H9 (cell line): Measurements from ENCODE around the gene WNT3A. TPM values are rescaled to one million over a fixed set of nuclear protein-coding genes. Genes with fewer than 3 reads are reported as not detected.
A peak's percentile ranks its signal among the peaks of the same experiment; 100 is the strongest.
"Not testable (repeated sequence)": the region's sequence is repeated elsewhere in the genome, so short reads cannot be mapped to it uniquely, and the experiment has no call there.

Experiments used
- DNase-seq: peaks from one replicate; pipeline ENCODE4 v3.0.0-alpha.2; 2017
- H2AFZ ChIP-seq: one replicate; pipeline ENCODE4 v1.6.1; 2013; ENCODE audit warnings: mild to moderate bottlenecking, low read length, control low read depth, moderate library complexity
- H2AK5ac ChIP-seq: 2 replicates; pipeline ENCODE4 v1.6.1; 2013; ENCODE audit warnings: low read length, control low read depth, mixed read lengths; ENCODE audit not compliant: insufficient read length
- H2BK120ac ChIP-seq: one replicate; pipeline ENCODE4 v1.6.1; 2013; ENCODE audit warnings: low read depth, mild to moderate bottlenecking, low read length, control low read depth, inconsistent platforms; ENCODE audit not compliant: poor library complexity, severe bottlenecking
- H2BK12ac ChIP-seq: 2 replicates; pipeline ENCODE4 v1.6.1; 2013; ENCODE audit warnings: low read length, control low read depth, mixed read lengths, low read depth; ENCODE audit not compliant: insufficient read length
- H2BK15ac ChIP-seq: 2 replicates; pipeline ENCODE4 v1.6.1; 2013; ENCODE audit warnings: low read depth, low read length, control low read depth
- H2BK20ac ChIP-seq: one replicate; pipeline ENCODE4 v1.6.1; 2013; ENCODE audit warnings: low read depth, mild to moderate bottlenecking, low read length, control low read depth, inconsistent platforms; ENCODE audit not compliant: poor library complexity, severe bottlenecking
- H2BK5ac ChIP-seq: 2 replicates; pipeline ENCODE4 v1.6.1; 2013; ENCODE audit warnings: low read length, control low read depth, mixed read lengths; ENCODE audit not compliant: insufficient read length
- H3K14ac ChIP-seq: 2 replicates; pipeline ENCODE4 v1.6.1; 2013; ENCODE audit warnings: low read length, control low read depth; ENCODE audit not compliant: insufficient read depth
- H3K18ac ChIP-seq: 2 replicates; pipeline ENCODE4 v1.6.1; 2013; ENCODE audit warnings: low read depth, mild to moderate bottlenecking, mixed read lengths, low read length, control low read depth; ENCODE audit not compliant: insufficient read length
- H3K23ac ChIP-seq: 2 replicates; pipeline ENCODE4 v1.6.1; 2013; ENCODE audit warnings: low read length, control low read depth, mixed read lengths, low read depth; ENCODE audit not compliant: insufficient read length
- H3K23me2 ChIP-seq: 2 replicates; pipeline ENCODE4 v1.6.1; 2013; ENCODE audit warnings: low read depth, mild to moderate bottlenecking, mixed read lengths, low read length, control low read depth; ENCODE audit not compliant: insufficient read length, poor library complexity, severe bottlenecking
- H3K27ac ChIP-seq: 2 replicates; pipeline ENCODE4 v1.5.1; 2013; ENCODE audit warnings: low read length, control low read depth, mixed read lengths, low read depth; ENCODE audit not compliant: insufficient read length
- H3K27me3 ChIP-seq: 2 replicates; pipeline ENCODE4 v1.6.1; 2013; ENCODE audit warnings: low read length, control low read depth, inconsistent platforms; ENCODE audit not compliant: insufficient read depth
- H3K4ac ChIP-seq: 2 replicates; pipeline ENCODE4 v1.6.1; 2013; ENCODE audit warnings: low read depth, mild to moderate bottlenecking, control low read depth, inconsistent platforms, low read length, moderate library complexity
- H3K4me1 ChIP-seq: 2 replicates; pipeline ENCODE4 v1.6.1; 2013; ENCODE audit warnings: low read length, control low read depth, inconsistent platforms; ENCODE audit not compliant: insufficient read depth
- H3K4me2 ChIP-seq: 2 replicates; pipeline ENCODE4 v1.6.1; 2013; ENCODE audit warnings: low read length, control low read depth, mixed read lengths; ENCODE audit not compliant: insufficient read length, insufficient read depth
- H3K56ac ChIP-seq: 2 replicates; pipeline ENCODE4 v1.6.1; 2013; ENCODE audit warnings: low read depth, mild to moderate bottlenecking, mixed read lengths, low read length, control low read depth; ENCODE audit not compliant: insufficient read length
- H3K79me1 ChIP-seq: 2 replicates; pipeline ENCODE4 v1.6.1; 2013; ENCODE audit warnings: low read depth, mild to moderate bottlenecking, moderate library complexity, low read length, control low read depth, inconsistent platforms; ENCODE audit not compliant: insufficient read depth, poor library complexity, severe bottlenecking
- H3K79me2 ChIP-seq: 2 replicates; pipeline ENCODE4 v1.6.1; 2013; ENCODE audit warnings: low read length, control low read depth, inconsistent platforms; ENCODE audit not compliant: insufficient read depth
- H3K9ac ChIP-seq: 2 replicates; pipeline ENCODE4 v1.6.1; 2013; ENCODE audit warnings: low read length, control low read depth, mixed read lengths; ENCODE audit not compliant: insufficient read length; ENCODE audit errors: extremely low read depth
- H3K9me3 ChIP-seq: one replicate; pipeline ENCODE4 v1.6.1; 2013; ENCODE audit warnings: low read depth, low read length, inconsistent platforms; ENCODE audit not compliant: control insufficient read depth
- H3T11ph ChIP-seq: one replicate; pipeline ENCODE4 v1.6.1; 2013; ENCODE audit warnings: mild to moderate bottlenecking, low read length, control low read depth, inconsistent platforms
- H4K20me1 ChIP-seq: one replicate; pipeline ENCODE4 v1.6.1; 2013; ENCODE audit not compliant: control insufficient read depth, insufficient read length, insufficient read depth
- H4K5ac ChIP-seq: 2 replicates; pipeline ENCODE4 v1.6.1; 2013; ENCODE audit warnings: low read depth, mild to moderate bottlenecking, mixed read lengths, low read length, control low read depth; ENCODE audit not compliant: insufficient read length
- H4K8ac ChIP-seq: replicated peaks from 2 replicates; pipeline ENCODE4 v1.6.1; 2013; ENCODE audit warnings: low read length, control low read depth, mixed read lengths, low read depth; ENCODE audit not compliant: insufficient read length
- H4K91ac ChIP-seq: 2 replicates; pipeline ENCODE4 v1.6.1; 2013; ENCODE audit warnings: low read depth, mild to moderate bottlenecking, moderate library complexity, mixed read lengths, low read length, control low read depth; ENCODE audit not compliant: insufficient read length
- H3K27ac Mint-ChIP-seq, 3 experiments: 2 replicates in 2 of 3; 3 replicates in 1 of 3; pipeline ENCODE4 v1.8.0; 2020 to 2021; ENCODE audit warnings: mixed read lengths in 3 of 3, mild to moderate bottlenecking in 1 of 3, moderate library complexity in 1 of 3
- H3K27me3 Mint-ChIP-seq: 2 replicates; pipeline ENCODE4 v1.8.0; 2021; ENCODE audit warnings: low read depth, mild to moderate bottlenecking, moderate library complexity, mixed read lengths
- H3K36me3 Mint-ChIP-seq, 3 experiments: 2 replicates in 2 of 3; 3 replicates in 1 of 3; pipeline ENCODE4 v1.8.0; 2020 to 2021; ENCODE audit warnings: low read depth in 3 of 3, mixed read lengths in 3 of 3; ENCODE audit not compliant: insufficient read depth in 1 of 3
- H3K4me1 Mint-ChIP-seq, 2 experiments: 2 replicates each; pipeline ENCODE4 v1.8.0; 2020; ENCODE audit warnings: mixed read lengths in 2 of 2
- H3K4me3 Mint-ChIP-seq, 2 experiments: 2 replicates in 1 of 2; 3 replicates in 1 of 2; pipeline ENCODE4 v1.8.0; 2020 to 2021; ENCODE audit warnings: mild to moderate bottlenecking in 2 of 2, mixed read lengths in 2 of 2, moderate library complexity in 1 of 2
- H3K9me3 Mint-ChIP-seq, 2 experiments: 2 replicates in 1 of 2; 3 replicates in 1 of 2; pipeline ENCODE4 v1.8.0; 2020; ENCODE audit warnings: mild to moderate bottlenecking in 2 of 2, mixed read lengths in 2 of 2, moderate library complexity in 1 of 2
- WGBS: extraction: QIAGEN DNeasy Blood & Tissue Kit; methylation state at CpG from one replicate; pipeline ENCODE4 v1.1.7; 2013; ENCODE audit warnings: missing lambda C conversion rate, low lambda C conversion rate, mixed read lengths; ENCODE audit not compliant: insufficient read length; ENCODE audit errors: extremely low coverage; 5-methylcytosine and 5-hydroxymethylcytosine counted together
- total RNA-seq: library from RNA; stranded (reverse); gene quantifications from 2 replicates; pipeline ENCODE4 v1.2.1, GENCODE V29; 2021
- TF ChIP-seq, protein P1 (sequence below): fragments of 200-600 bp; sonication (generic); conservative IDR thresholded peaks from 3 replicates; pipeline ENCODE4 v1.8.0; 2021; ENCODE audit warnings: antibody characterized with exemption, mild to moderate bottlenecking

The WNT3A gene
- total RNA-seq, 1 experiment from 2014 or later, result 0.17 TPM

DNA sequence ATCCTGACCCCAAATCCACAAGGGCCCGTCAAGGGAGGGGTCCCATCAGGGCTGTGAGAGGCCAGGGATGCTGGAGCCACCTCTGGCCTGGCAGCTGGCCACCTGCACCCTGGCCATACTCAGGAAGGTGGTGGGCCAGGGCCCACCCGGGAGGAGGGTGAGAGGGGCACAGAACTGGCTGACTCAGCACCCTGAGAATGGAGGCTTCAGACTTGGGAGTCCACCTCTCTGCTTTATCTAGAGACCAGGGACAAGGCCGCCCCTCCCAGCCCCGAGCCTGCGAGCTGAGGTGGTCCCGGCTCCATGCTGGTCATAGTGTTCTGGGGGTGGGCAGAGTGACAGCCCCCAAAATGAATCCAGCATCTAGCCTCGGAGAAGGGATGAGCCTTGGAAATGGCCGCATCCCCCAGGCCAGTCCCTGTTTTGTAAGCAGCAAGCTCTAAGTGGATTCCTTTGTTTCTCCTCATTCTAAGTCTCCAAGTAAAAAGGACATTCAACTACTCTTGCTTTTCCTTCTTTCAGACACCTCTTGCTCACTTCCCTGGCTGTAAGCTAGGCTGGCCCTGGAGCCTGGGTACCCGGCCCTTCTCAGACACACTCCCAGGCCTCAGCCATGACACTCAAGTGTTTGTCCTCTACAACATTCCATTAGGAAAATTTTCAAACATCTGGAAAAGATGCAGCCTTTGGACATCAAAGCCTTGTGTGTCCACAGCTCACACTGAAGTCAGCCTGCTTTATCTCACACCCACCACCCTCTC is 12.3 kb downstream of the WNT3A start:
- H4K5ac ChIP-seq, result no peak overlapping the region
- H2AK5ac ChIP-seq, result no peak overlapping the region
- peaks cover 3% of the 10 kb centered on the region; the same call in 1 of the 2 replicates for H3K27me3 ChIP-seq
- no peak overlapping the region for H2BK15ac ChIP-seq
- no peaks in the 10 kb centered on the region for H3K79me1 ChIP-seq
- peak; percentile 4 for DNase-seq
- Mint-ChIP-seq H3K27ac (no peak overlapping the region), H3K4me1 (peaks cover 0 to 6% of the 10 kb centered on the region in 2 experiments; a peak in 1 of 4 replicates), H3K4me3 (no peak overlapping the region; a peak in 1 of 5 replicates), H3K9me3 (no peaks in the 10 kb centered on the region), H3K27me3 (peaks cover 90% of the 10 kb centered on the region), H3K36me3 (no peaks in the 10 kb centered on the region)
- H3K23me2 ChIP-seq, result no peaks in the 10 kb centered on the region
- no peak overlapping the region for H2BK5ac ChIP-seq
- no peak overlapping the region for H2AFZ ChIP-seq
- no peak overlapping the region for H3K4ac ChIP-seq
- no peak overlapping the region for H2BK120ac ChIP-seq
- H4K8ac ChIP-seq, result no peak overlapping the region
- H2BK20ac ChIP-seq, result no peak overlapping the region
- no peak overlapping the region for H3K4me2 ChIP-seq
- no peak overlapping the region for H3K14ac ChIP-seq
- H3K18ac ChIP-seq, result no peak overlapping the region
- WGBS, result no CpG with 5 or more reads among the region's 9 CpGs
- H2BK12ac ChIP-seq, result no peak overlapping the region
- no peaks in the 10 kb centered on the region for H3K4me1 ChIP-seq
- H3K23ac ChIP-seq, result no peak overlapping the region
- H4K20me1 ChIP-seq, result no peaks in the 10 kb centered on the region
- TF ChIP-seq, protein P1, sequence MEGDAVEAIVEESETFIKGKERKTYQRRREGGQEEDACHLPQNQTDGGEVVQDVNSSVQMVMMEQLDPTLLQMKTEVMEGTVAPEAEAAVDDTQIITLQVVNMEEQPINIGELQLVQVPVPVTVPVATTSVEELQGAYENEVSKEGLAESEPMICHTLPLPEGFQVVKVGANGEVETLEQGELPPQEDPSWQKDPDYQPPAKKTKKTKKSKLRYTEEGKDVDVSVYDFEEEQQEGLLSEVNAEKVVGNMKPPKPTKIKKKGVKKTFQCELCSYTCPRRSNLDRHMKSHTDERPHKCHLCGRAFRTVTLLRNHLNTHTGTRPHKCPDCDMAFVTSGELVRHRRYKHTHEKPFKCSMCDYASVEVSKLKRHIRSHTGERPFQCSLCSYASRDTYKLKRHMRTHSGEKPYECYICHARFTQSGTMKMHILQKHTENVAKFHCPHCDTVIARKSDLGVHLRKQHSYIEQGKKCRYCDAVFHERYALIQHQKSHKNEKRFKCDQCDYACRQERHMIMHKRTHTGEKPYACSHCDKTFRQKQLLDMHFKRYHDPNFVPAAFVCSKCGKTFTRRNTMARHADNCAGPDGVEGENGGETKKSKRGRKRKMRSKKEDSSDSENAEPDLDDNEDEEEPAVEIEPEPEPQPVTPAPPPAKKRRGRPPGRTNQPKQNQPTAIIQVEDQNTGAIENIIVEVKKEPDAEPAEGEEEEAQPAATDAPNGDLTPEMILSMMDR, result no peak
- no peak overlapping the region for H4K91ac ChIP-seq
- no peak overlapping the region for H3T11ph ChIP-seq
- H3K79me2 ChIP-seq, result no peaks in the 10 kb centered on the region
- H3K56ac ChIP-seq, result no peak overlapping the region
- no peaks in the 10 kb centered on the region for H3K9me3 ChIP-seq
- no peak overlapping the region for H3K9ac ChIP-seq
- no peak overlapping the region for H3K27ac ChIP-seq

DNA sequence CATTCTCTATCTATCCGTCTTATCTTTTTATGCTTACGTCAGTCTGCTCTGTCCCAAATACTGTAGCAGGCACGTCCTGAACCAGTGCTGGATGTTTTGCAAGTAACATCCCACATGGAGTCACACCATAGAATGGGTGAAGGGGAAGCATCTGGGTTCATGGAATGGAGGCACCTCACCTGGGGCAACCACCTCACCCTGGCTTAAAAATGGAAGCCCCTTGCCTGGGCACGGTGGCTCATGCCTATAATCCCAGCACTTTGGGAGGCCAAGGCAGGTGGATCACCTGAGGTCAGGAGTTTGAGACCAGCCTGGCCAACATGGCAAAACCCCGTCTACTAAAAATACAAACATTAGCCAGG is 12.9 kb downstream of the WNT3A start:
- H3K9me3 Mint-ChIP-seq, H3K4me3 Mint-ChIP-seq, H3K27me3 ChIP-seq, H3K4me1 ChIP-seq, H3T11ph ChIP-seq, H3K4me2 ChIP-seq, H3K27ac ChIP-seq, H2BK120ac ChIP-seq, H3K27ac Mint-ChIP-seq, H3K79me1 ChIP-seq, H2BK20ac ChIP-seq, H2BK15ac ChIP-seq, H4K91ac ChIP-seq, H3K23me2 ChIP-seq, H4K5ac ChIP-seq, H2AK5ac ChIP-seq, H3K4ac ChIP-seq, H4K8ac ChIP-seq, H4K20me1 ChIP-seq, H3K36me3 Mint-ChIP-seq, H3K18ac ChIP-seq, H3K9me3 ChIP-seq, H3K4me1 Mint-ChIP-seq, H3K79me2 ChIP-seq, H2BK5ac ChIP-seq, H3K14ac ChIP-seq, H2BK12ac ChIP-seq, H2AFZ ChIP-seq, H3K9ac ChIP-seq, H3K56ac ChIP-seq, H3K23ac ChIP-seq: not testable (repeated sequence)
- no CpG with 5 or more reads among the region's 5 CpGs for WGBS
- peaks cover 90% of the 10 kb centered on the region for H3K27me3 Mint-ChIP-seq
- DNase-seq, result peak; percentile 5
